Measurements from ENCODE around the gene SLIT3.
"Not testable (repeated sequence)": the region's sequence is repeated elsewhere in the genome, so short reads cannot be mapped to it uniquely, and the experiment has no call there.

SLIT3 gene

GRCh38 chr5:168743617-168744016 lies 557.3 kb downstream of the SLIT3 start:
- no peak for TF ChIP-seq MYC (IDR thresholded peaks at IDR 0.05; ENCODE audit: low read depth, low read length)
- no peak for TF ChIP-seq POLR2A (IDR thresholded peaks at IDR 0.05; ENCODE audit: extremely low read depth, insufficient read length)
- no peak for TF ChIP-seq CTCF (IDR thresholded peaks at IDR 0.05; ENCODE audit: low read depth, low read length)
- TF ChIP-seq MAX (IDR thresholded peaks at IDR 0.05; ENCODE audit: low read depth, low read length), result no peak
- H3K4me3 ChIP-seq (ENCODE audit: low read depth, low read length), result no peak overlapping the region
- DNase-seq (ENCODE audit: low read depth), result no peak

GRCh38 chr5:168742311-168742710 lies 558.6 kb downstream of the SLIT3 start:
- not testable (repeated sequence) for DNase-seq (ENCODE audit: low read depth); H3K4me3 ChIP-seq (ENCODE audit: low read depth, low read length)

GRCh38 chr5:168740811-168741213 lies 560.1 kb downstream of the SLIT3 start:
- no peak for DNase-seq (ENCODE audit: low read depth)
- no peak for TF ChIP-seq CTCF (IDR thresholded peaks at IDR 0.05; ENCODE audit: low read depth, low read length)
- TF ChIP-seq POLR2A (IDR thresholded peaks at IDR 0.05; ENCODE audit: extremely low read depth, insufficient read length), result no peak
- no peak for TF ChIP-seq MYC (IDR thresholded peaks at IDR 0.05; ENCODE audit: low read depth, low read length)
- no peak for TF ChIP-seq MAX (IDR thresholded peaks at IDR 0.05; ENCODE audit: low read depth, low read length)
- no peak overlapping the region for H3K4me3 ChIP-seq (ENCODE audit: low read depth, low read length)

GRCh38 chr5:168740092-168740800 lies 560.7 kb downstream of the SLIT3 start:
- TF ChIP-seq MAX (IDR thresholded peaks at IDR 0.05; ENCODE audit: low read depth, low read length) (no peak), MYC (IDR thresholded peaks at IDR 0.05; ENCODE audit: low read depth, low read length) (no peak), POLR2A (IDR thresholded peaks at IDR 0.05; ENCODE audit: extremely low read depth, insufficient read length) (no peak), CTCF (IDR thresholded peaks at IDR 0.05; ENCODE audit: low read depth, low read length) (no peak)
- no peak overlapping the region for H3K4me3 ChIP-seq (ENCODE audit: low read depth, low read length)

GRCh38 chr5:168737066-168737465 lies 563.9 kb downstream of the SLIT3 start:
- H3K4me3 ChIP-seq (ENCODE audit: low read depth, low read length), result no peak overlapping the region
- DNase-seq (ENCODE audit: low read depth), result no peak
- TF ChIP-seq MAX (IDR thresholded peaks at IDR 0.05; ENCODE audit: low read depth, low read length) (no peak), CTCF (IDR thresholded peaks at IDR 0.05; ENCODE audit: low read depth, low read length) (no peak)

More at GRCh38 chr5:168740092-168740800, 560.7 kb downstream of the SLIT3 start:
- no peak for DNase-seq (ENCODE audit: low read depth)

- no peak for DNase-seq (ENCODE audit: low read depth)
- no peak overlapping the region for H3K4me3 ChIP-seq (ENCODE audit: low read depth, low read length)
- TF ChIP-seq MAX (IDR thresholded peaks at IDR 0.05; ENCODE audit: low read depth, low read length), result no peak
- no peak for TF ChIP-seq CTCF (IDR thresholded peaks at IDR 0.05; ENCODE audit: low read depth, low read length)
- no peak for TF ChIP-seq POLR2A (IDR thresholded peaks at IDR 0.05; ENCODE audit: extremely low read depth, insufficient read length)
- no peak for TF ChIP-seq MYC (IDR thresholded peaks at IDR 0.05; ENCODE audit: low read depth, low read length)
Observed at GRCh38 chr5:168736281-168736831, 564.6 kb downstream of the SLIT3 start.

Measured in NB4 (cell line).